ENCODE measurements around the gene ERICH6.

- TF ChIP-seq CTCF (IDR thresholded peaks at IDR 0.05) (no peak), POLR2A (IDR thresholded peaks at IDR 0.05) (no peak), POLR2AphosphoS5 (IDR thresholded peaks at IDR 0.05) (no peak), EP300 (IDR thresholded peaks at IDR 0.05) (no peak)
Observed at GRCh38 chr3:150613034-150613433, 90.7 kb downstream of the ERICH6 start.

Measured in stomach (tissue), 4 donors.